Retina (tissue), 1 donor: ENCODE measurements around the gene PLTP.
"Not testable (repeated sequence)": the region's sequence is repeated elsewhere in the genome, so short reads cannot be mapped to it uniquely, and the experiment has no call there.

Experiments used
- DNase-seq: peaks from one replicate; pipeline ENCODE4 v3.0.0-alpha.2; 2016

PLTP gene

DNA sequence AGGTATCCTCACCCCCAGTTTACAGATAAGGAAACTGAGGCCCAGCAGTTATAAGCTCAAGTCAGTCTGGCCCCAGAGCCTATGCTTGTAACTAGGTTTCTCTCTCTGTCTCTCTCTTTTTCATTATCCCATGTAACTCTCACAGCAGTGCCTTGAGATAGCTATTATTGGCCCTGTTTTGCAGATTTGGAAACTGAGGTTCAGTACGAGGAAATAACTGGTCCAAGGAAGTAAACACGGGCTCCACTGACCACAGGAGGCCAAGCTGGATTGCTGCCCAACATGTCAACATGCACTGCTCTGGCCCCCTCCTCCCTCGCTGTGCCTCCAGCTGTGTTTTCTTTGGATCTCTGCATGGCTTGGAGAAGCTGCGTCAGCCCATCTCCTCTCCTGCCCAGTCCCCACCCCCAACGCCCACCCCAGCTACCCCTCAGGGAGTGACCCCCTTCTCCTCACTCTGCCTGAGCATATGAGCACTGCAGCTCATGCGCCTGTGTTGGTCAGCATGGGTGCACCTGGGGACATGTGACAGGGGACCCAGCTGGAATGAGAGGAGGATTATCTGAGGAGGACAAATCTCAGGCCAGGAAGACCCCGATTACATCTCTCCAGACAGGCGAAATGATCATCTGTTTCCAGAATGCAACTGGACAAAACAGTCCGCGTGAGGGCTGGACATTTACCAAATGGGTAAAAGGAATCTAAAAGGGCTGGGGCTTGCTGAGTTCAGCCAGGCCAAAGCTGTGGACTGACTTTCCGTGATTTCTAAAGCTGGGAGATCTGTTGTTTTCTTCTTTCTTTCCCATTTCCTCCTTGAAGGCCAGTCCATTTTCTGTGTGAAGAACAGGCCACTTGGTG is 7.8 kb upstream of the PLTP start:
- DNase-seq: peak; percentile 16

DNA sequence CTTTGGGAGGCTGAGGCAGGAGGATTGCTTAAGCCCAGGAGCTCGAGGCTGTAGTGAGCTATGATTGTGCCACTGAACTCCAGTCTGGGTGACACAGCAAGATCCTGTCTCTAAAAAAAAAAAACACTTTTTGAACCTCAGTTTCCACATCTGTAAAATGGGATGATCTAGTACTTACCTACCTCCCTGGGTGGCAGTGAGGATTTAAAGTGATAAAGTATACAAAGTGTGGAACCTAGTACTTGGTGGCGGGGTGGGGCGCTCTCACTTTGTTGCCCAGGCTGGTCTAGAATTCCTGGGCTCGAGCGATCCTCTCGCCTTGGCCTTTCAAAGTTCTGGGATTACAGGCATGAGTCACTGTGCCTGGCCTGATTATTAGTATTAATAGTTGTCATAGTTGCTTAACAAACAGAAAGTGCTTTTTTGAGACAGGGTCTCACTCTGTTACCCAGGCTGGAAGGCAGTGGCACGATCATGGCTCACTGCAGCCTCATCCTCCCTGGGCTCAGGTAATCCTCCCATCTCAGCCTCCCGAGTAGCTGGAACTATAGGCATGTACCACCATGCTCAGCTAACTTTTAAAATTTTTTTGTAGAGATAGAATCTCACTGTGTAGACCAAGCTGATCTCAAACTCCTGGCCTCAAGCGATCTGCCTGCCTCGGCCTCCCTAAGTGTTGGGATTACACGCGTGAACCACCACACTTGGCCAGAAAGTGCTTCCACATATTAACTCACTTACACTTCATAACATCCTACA is 7.0 kb upstream of the PLTP start:
- no peak for DNase-seq

DNA sequence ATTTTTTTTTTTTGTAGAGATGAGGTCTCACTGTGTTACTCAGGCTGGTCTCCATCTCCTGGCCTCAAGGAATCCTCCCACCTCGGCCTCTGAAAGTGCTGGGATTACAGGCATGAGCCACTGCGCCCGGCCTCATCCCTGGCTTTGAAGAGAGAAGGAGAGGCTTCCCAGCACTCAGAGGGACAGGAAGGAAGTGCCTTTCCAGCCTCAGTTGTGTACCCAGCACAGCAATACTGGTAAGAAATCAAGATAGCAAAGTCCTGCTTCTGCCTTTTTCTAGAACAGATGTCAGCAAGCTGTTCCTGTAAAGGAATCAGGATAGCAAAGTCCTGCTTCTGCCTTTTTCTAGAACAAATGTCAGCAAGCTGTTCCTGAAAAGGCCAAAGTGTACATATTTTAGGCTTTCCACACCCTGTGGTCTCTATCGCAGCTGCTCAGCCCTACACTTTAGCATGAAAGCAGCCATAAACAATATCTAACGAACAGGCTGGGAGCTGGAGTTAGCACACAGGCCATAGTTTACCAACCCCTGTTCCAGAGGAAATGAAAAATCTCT is 6.3 kb upstream of the PLTP start:
- DNase-seq: no peak

DNA sequence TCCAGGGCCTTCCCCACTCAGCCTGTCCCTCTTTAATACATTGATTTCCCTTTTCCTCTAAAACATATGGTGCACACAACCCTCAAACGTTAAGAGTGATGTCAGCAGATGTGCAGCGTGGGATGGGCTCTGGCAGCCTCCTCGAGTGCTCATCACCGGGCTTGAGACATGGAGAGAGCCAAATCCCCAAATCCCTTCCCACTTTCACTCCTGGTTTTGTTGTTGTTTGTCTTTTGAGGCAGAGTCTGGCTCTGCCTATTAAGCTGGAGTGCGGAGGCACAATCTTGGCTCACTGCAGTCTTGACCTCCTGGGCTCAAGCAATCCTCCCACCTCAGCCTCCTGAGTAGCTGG is 5.8 kb upstream of the PLTP start:
- no peak for DNase-seq

DNA sequence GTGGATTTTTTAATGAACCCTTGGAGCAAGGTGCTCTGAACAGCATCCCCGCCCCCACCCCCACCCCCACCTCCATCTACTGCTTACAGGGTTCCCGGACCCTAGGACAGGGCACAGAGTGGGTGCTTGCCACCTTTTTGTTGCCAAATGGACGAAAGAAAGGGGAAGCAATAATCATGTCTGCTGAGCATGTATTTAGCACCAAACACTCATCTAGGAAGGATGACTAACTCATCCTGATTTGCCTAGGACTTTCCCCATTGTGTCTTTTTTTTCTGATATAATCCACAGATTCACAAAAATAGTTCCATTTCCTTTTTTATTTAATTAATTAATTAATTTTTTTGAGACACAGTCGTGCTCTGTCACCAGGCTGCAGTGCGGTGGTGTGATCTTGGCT is 1.2 kb upstream of the PLTP start:
- no peak for DNase-seq

DNA sequence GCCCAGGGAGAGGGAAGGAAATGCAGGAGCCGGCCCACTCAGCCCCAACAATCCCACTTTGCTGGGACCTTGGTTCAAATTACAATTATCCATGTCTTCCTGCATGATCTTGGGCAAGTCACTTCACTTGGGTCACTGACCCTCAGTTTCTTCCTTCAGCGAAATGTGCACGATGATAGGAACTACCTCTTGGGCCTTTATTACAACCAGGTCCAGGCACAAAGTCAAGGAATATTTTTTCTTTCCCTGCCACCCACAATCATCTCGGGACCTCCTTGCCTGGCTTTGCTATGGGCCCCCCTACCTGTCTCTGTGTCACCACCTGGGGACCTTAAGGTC is 358 bp upstream of the PLTP start:
- no peak for DNase-seq

DNA sequence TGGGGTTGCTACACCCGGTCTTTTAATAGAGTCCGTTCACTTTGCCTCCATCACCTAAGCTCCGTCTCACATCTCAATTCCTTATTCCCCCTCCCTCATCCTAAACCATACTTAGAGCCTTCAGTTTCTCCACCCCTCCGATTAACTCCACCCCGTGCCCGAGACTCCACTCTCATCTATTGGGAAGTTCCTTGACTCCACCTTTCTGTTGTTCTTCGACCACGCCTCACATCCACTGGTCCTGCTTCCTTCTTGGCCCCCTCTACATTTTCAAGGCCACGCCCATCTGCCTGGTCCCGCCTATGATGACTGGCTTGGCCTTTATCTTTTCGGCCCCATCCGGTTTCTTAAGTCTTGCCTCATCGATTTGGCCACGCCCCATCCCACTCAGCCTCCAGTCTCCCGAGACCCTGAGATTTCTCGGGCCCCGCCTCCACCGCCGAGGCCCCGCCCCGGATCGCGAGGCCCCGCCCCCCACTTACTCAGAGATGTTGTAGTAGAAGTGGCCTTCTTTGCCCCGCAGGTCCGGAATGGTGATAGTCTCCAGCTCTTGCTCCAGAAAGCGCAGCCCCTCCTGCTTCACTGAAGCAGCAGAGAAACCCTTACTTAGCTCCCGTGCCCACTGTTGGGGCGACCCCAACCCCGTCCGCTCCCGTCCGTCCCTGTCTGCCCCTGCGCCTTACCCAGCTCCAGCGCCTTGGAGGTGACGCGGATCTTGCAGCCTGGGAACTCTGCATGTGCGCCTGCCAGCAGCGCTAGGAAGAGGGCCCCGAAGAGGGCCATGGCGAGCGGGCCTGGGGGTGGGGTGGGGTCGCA is 1.1 kb downstream of the PLTP start:
- peak; percentile 91 for DNase-seq

DNA sequence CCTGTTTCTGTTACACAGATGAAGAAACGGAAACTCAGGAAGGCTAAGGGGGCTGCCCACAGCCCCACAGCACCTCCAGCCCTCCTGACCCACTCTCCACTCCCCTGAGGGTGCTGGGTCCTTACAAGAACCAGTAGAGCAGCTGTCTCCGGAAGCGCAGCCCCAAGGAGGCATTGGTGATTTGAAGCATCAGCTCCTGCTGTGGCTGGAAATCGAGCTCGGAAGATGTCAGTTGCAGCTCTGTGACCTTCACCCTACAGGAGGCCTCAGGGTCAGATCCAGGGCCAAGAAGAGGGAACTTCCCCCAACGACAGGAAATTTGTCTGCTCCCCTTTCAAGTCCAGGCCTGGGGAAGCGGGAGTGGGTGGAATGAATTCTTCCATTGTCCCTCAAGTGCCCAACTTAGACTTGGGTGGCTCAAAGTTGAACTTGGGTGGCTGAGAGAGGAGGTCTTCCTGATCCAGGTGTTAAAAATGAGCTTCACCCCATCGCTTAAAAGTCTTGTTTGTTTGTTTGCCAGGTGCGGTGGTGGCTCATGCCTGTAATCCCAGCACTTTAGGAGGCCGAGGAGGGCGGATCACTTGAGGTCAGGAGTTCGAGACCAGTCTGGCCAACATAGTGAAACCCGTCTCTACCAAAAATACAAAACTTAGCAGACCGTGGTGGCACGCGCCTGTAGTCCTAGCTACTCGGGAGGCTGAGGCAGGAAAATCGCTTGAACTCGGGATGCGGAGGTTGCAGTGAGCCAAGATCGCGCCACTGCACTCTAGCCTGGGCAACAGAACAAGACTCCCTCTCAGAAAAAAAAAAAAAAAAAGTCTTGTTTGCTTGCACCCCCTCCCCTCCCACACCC is 1.9 kb downstream of the PLTP start:
- DNase-seq: no peak

DNA sequence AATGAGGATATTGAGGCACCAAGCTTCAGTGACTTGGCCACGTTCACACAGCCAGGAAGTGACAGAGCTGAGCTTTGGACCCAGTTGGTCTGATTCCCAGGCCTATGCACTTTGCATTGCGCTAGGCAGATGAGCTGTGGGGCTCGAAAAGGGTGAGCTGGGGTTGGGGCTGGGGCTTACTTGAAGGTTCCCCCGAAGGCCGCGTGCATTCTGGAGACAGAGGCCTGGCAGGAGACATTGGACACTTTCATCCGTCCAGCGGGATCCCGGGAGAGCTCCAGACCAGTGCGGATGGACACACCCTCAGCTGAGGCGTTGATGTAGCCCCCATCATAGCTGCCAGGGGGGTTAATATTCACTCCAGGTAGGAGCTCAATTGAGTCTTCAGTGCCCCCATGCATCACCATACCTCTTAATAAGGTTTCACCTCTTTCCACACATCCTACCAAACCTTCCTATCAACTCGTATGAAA is 2.6 kb downstream of the PLTP start:
- no peak for DNase-seq

DNA sequence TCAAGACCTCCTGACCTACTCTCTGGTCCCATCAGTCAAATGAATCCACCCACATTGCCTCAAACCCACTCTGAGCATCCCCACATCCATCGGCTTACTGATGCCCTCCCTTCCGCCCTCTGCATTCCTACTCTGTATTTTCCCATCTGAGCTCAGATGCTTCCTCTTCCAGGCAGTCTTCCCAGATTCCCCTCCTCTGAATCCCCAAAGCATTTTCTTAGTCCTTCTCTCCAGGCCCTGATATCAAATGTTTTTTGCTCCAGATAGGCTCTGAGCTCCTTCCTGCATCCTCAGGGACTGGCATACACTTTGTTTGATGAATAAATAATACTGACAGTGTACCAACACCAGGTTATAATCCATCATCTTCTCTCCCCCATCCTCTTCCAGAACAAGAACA is 3.9 kb downstream of the PLTP start:
- no peak for DNase-seq

DNA sequence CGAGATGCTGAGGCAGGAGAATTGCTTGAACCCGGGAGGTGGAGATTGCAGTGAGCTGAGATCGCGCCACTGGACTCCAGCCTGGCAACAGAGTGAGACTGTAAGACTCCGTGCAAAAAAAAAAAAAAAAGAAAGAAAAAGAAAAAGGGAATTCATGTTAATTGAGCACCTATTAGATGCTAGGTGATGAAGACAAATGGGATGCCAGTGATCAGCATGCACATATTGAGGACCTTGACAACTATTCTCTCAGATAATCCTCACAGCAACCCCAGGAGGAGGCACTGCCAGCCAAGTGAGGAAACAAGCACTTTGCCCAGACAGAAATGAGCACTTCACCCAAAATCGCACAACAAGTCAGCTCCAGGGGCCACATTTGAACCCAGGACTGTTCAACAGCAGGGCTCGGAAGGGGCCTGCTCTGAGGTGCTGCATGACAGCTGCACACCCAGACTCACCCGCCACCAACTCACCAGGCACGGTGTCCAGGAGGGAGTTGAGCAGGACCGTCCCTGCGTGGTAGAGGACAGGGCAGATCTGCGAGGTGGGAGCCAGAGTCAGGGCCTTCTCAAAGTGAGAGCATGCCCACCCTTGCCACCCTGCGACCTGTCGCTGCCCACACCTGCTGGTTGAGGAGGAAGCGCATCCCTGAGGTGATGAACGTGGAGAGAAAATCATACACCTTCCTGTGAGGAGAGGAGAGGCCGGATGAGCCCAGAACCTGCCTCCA is 4.6 kb downstream of the PLTP start:
- DNase-seq: no peak

DNA sequence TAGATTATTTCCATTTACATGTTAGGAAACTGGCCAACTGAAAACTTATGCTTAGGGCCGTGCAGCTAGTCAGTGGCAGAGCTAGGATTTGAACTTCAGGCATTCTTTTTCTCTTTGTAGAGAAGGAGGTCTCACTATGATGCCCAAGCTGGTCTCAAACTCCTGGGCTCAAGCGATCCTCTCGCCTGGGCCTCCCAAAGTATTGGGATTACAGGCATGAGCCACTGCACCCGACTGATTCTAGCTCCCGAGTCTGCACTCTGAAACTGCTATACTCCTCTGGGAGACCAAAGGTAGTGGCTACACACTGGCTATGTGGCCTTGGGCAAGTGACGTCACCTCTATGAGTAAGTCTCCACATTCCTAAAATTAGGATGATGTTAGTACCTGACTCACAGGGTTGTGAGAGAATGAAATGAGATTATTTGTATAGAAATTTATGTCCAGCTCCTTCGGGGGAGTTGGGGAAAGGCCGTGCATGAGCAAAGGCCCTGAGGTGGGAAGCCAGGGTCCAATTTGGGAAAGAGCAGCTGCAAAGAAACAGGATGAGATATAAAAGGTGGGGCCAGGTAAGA is 6.4 kb downstream of the PLTP start:
- no peak for DNase-seq

DNA sequence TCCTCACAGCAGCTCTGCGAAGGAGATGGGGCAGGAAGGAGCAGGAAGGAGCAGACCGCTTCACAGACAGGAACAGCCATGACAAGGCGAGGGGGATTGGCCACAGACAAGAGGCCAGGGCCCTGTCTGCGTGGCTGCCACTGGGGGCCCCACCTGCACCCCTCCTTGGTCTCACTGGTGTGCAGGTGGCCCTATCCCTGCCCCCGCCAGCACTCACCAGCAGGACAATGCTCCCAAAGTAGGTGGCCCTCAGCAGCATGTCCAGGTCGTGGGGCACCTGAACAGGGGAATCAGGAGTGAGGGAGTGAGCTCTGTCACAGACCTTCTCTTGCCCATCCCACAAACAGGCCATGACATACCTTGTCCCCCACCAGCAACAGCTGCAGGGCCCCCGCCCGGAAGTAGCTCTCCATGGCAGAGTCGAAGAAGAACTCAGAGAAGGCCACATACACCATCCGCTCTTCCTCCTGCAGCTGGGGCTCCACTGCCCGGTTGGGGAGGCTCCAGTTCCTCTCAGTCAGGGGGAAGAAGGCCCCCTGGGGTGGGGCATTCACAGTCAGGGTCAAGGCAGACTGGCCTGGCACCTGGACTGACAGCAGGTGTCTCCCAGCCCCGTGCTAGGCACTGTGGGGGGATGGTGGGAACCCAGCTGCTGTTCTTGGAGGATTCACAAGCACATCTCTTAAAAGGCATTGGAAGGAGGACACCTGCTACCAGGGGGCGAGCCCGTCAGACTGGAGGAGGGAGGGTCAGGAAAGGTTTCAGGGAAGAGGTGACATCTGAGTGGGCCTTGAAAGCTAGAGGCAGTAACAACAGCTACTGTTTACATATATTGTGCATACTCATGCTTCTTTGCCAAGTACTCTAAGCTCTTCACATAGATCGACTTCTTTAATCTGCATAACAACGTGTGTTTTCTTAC is 7.1 kb downstream of the PLTP start:
- no peak for DNase-seq

DNA sequence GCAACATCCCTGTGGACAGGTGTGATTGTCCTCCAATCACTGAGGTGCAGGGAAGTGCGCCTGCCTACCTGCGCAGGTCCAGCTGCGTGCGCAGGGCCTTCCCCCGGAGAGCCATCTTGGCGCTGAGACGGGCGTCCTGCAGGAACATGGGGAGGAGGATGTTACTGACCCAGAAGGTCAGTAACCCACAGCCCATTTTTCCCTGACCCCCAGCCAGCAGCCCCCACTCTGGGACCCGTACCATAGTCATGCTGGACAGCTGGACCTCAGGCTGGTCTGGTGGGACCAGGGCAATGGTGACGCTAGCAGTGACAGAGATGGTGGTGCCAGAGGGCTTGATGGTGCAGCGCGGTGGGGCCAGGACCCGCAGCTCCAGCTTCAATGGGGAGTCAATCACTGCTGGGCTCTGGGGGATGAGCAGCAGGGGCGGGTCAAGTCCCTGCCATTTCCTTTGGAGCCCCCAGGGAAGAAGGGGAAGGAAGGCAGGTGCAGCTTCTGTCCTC is 9.7 kb downstream of the PLTP start:
- DNase-seq: no peak

DNA sequence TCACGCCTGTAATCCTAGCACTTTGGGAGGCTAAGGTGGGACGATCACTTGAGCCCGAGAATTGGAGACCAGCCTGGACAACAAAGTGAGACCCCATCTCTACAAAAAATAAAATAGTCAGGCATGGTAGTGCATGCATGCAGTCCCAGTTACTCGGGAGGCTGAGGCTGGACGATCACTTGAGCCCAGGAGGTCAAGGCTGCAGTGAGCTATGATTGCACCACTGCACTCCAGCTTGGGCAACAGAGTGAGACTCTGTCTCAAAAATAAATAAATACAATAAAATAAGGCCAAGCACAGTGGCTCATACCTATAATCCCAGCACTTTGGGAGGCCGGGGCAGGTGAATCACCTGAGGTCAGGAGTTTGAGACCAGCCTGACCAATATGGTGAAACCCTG is 10.6 kb downstream of the PLTP start:
- DNase-seq: not testable (repeated sequence)

DNA sequence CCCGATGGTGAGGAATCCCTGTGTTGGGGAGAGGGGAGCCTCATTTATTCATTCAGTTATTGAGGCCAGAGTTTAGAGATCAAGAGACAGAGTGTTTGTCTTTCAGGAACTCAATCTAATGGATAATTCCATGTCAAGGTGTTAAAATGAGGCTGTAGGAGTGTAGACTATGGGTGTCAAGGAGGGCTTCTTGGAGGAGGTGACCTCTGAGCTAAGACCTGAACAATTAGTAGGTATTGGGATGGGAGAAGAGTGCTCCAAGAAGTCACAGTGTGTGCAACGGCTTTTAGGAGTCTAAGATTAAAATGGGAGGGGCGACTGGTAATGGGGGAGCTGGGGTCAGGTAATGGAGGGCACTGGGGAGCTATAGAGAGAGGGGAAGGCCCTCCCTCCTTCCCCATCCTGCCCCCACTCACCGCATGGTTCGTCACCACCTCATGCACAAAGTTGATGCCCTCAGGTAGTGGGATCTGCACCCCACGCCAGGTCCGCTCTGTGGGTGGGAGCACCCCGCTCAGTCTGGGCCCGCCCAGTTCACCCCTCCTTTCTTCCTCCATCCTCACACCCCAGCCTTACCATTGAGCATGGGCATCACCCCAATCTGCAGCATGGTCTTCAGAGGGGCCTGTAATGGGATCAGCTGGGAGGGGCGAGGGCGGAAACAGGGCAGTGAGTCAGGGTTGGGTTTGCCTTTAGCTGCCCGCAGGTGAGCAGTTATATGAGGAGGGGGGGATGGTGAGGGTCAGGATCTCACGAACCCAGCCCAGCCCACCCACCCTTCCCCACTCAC is 12.7 kb downstream of the PLTP start:
- no peak for DNase-seq

DNA sequence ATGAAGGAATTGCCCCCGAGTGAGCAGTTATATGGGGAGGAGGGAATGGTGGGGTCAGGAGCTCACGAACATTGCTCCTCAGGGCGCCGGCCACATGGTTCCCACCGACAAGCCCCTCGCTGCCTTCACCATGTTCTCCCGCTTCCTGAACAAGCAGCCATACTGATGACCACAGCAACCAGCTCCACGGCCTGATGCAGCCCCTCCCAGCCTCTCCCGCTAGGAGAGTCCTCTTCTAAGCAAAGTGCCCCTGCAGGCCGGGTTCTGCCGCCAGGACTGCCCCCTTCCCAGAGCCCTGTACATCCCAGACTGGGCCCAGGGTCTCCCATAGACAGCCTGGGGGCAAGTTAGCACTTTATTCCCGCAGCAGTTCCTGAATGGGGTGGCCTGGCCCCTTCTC is 13.7 kb downstream of the PLTP start:
- DNase-seq: no peak

DNA sequence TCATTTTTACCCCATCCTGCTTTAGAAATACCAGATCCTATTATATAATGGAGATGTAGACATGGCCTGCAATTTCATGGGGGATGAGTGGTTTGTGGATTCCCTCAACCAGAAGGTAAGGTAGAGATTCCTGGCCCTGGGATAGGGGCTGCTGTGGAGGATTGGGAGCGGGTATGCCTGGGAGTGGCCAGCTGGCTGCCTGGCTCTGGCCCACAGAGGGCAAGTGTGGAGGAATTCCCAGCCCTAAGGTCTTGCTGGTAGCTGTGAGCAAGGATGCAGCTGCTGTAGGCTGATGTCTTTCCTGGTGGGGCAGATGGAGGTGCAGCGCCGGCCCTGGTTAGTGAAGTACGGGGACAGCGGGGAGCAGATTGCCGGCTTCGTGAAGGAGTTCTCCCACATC is 14.3 kb downstream of the PLTP start:
- no peak for DNase-seq

DNA sequence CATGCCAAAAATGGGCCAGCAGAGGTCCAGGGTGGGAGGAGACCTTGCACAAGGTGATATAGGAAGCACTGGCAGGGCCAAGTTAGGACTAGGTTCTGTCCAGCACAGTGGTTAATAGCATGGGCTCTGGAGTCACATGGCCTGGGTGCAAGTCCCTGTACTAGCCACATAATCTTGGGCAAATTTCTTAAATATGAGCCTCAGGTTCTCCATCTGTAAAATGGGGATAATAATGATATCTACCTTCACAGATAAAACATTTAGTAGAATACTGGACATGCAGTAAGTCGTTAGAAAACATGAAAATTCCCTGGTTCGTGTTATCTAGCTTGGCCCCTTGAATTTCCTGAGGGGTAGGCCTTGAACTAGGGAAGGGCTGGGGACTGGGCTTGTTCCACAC is 14.7 kb downstream of the PLTP start:
- DNase-seq: no peak
